ENCODE measurements around the gene CENPB.
"Not testable (repeated sequence)": the region's sequence is repeated elsewhere in the genome, so short reads cannot be mapped to it uniquely, and the experiment has no call there.

The CENPB gene
- long read RNA-seq, donor 1, transcript CENPB-201 (1 exons, 2,840 nt), result major isoform, 39 of 39 reads
- long read RNA-seq, donor 1, partial matches to known transcripts, result 0 of 39 reads
- long read RNA-seq, donor 1, other reads (novel, unspliced or antisense), result 0 of 39 reads
- long read RNA-seq, donor 2, transcript CENPB-201 (1 exons, 2,840 nt), result major isoform, 28 of 28 reads
- long read RNA-seq, donor 2, partial matches to known transcripts, result 0 of 28 reads
- long read RNA-seq, donor 2, other reads (novel, unspliced or antisense), result 0 of 28 reads
- long read RNA-seq, donor 3, transcript CENPB-201 (1 exons, 2,840 nt), result major isoform, 24 of 29 reads
- long read RNA-seq, donor 3, partial matches to known transcripts, result 0 of 29 reads
- long read RNA-seq, donor 3, other reads (novel, unspliced or antisense), result 5 of 29 reads
- long read RNA-seq, donor 4, transcript CENPB-201 (1 exons, 2,840 nt), result major isoform, 43 of 43 reads
- long read RNA-seq, donor 4, partial matches to known transcripts, result 0 of 43 reads
- long read RNA-seq, donor 4, other reads (novel, unspliced or antisense), result 0 of 43 reads
- long read RNA-seq, donor 5, transcript CENPB-201 (1 exons, 2,840 nt), result major isoform, 36 of 36 reads
- long read RNA-seq, donor 5, partial matches to known transcripts, result 0 of 36 reads
- long read RNA-seq, donor 5, other reads (novel, unspliced or antisense), result 0 of 36 reads
- long read RNA-seq, donor 6, transcript CENPB-201 (1 exons, 2,840 nt), result major isoform, 48 of 48 reads
- long read RNA-seq, donor 6, partial matches to known transcripts, result 0 of 48 reads
- long read RNA-seq, donor 6, other reads (novel, unspliced or antisense), result 0 of 48 reads
- long read RNA-seq, donor 7, transcript CENPB-201 (1 exons, 2,840 nt), result major isoform, 74 of 74 reads
- long read RNA-seq, donor 7, partial matches to known transcripts, result 0 of 74 reads
- long read RNA-seq, donor 7, other reads (novel, unspliced or antisense), result 0 of 74 reads
- long read RNA-seq, donor 8, transcript CENPB-201 (1 exons, 2,840 nt), result major isoform, 51 of 51 reads
- long read RNA-seq, donor 8, partial matches to known transcripts, result 0 of 51 reads
- long read RNA-seq, donor 8, other reads (novel, unspliced or antisense), result 0 of 51 reads

- peak; percentile 57 for DNase-seq
These were observed at the start of gene CENPB for GRCh38 chr20:3786665-3787323. Gene CENPB (minus strand): TSS chr20:3786740. CDS start chr20:3786483, 257 bp downstream.

- DNase-seq, result no peak
These were observed 49.6 kb upstream of the CENPB start for GRCh38 chr20:3836132-3836531.

- DNase-seq, result not testable (repeated sequence)
These were observed 43.4 kb upstream of the CENPB start for GRCh38 chr20:3829891-3830290.

GRCh38 chr20:3828798-3829197 is 42.3 kb upstream of the CENPB start:
- no peak for DNase-seq

GRCh38 chr20:3826420-3826819 is 39.9 kb upstream of the CENPB start:
- no peak for DNase-seq

- DNase-seq, result no peak
These were observed 39.0 kb upstream of the CENPB start for GRCh38 chr20:3825526-3825925.

GRCh38 chr20:3823881-3824280 is 37.3 kb upstream of the CENPB start:
- DNase-seq, result no peak

GRCh38 chr20:3821996-3822395 is 35.5 kb upstream of the CENPB start:
- no peak for DNase-seq

GRCh38 chr20:3820901-3821727 is 34.6 kb upstream of the CENPB start:
- peak; percentile 32 for DNase-seq

GRCh38 chr20:3820048-3820900 is 33.7 kb upstream of the CENPB start, which contains the start of gene AP5S1:
Gene AP5S1 (plus strand): TSS chr20:3820547. CDS start chr20:3822118, 1,571 bp downstream.
- peak; percentile 100 for DNase-seq

GRCh38 chr20:3819411-3820047 is 33.0 kb upstream of the CENPB start:
- DNase-seq, result no peak

GRCh38 chr20:3818155-3819151 is 31.9 kb upstream of the CENPB start:
- DNase-seq, result peak; percentile 41

GRCh38 chr20:3815703-3816315 is 29.3 kb upstream of the CENPB start:
- DNase-seq, result no peak

- DNase-seq, result no peak
These were observed 28.5 kb upstream of the CENPB start for GRCh38 chr20:3814928-3815495.

- DNase-seq, result no peak
These were observed 27.5 kb upstream of the CENPB start for GRCh38 chr20:3813848-3814581.

GRCh38 chr20:3812975-3813847 is 26.7 kb upstream of the CENPB start:
- no peak for DNase-seq
